ENCODE data around the gene SFI1.
"Not testable (repeated sequence)": the region's sequence is repeated elsewhere in the genome, so short reads cannot be mapped to it uniquely, and the experiment has no call there.

Gene SFI1

GRCh38 chr22:31585161-31585859 lies 89.0 kb downstream of the SFI1 start:
- no peak for TF ChIP-seq ZFX (IDR thresholded peaks at IDR 0.05)
- no peak for TF ChIP-seq CTCF (conservative IDR thresholded peaks at IDR 0.05)
- peak overlapping the region; percentile 33; the same call in 1 of the 2 replicates for H3K27ac ChIP-seq

GRCh38 chr22:31586137-31586920 lies 90.0 kb downstream of the SFI1 start:
- no peak for TF ChIP-seq ZFX (IDR thresholded peaks at IDR 0.05)
- TF ChIP-seq CTCF (conservative IDR thresholded peaks at IDR 0.05), result no peak
- H3K27ac ChIP-seq, result peak overlapping the region; percentile 33; the same call in 1 of the 2 replicates

- TF ChIP-seq CTCF (conservative IDR thresholded peaks at IDR 0.05) (no peak), ZFX (IDR thresholded peaks at IDR 0.05) (no peak)
- H3K27ac ChIP-seq, result no peak overlapping the region
Measured at GRCh38 chr22:31588970-31589675, 92.8 kb downstream of the SFI1 start.

GRCh38 chr22:31590161-31590560 lies 93.8 kb downstream of the SFI1 start:
- H3K27ac ChIP-seq, result not testable (repeated sequence)

- TF ChIP-seq ZFX (IDR thresholded peaks at IDR 0.05) (no peak), CTCF (conservative IDR thresholded peaks at IDR 0.05) (no peak)
- H3K27ac ChIP-seq, result no peak overlapping the region
Measured at GRCh38 chr22:31595271-31595670, 98.9 kb downstream of the SFI1 start.

- TF ChIP-seq ZFX (IDR thresholded peaks at IDR 0.05) (no peak), CTCF (conservative IDR thresholded peaks at IDR 0.05) (no peak)
- no peak overlapping the region for H3K27ac ChIP-seq
Measured at GRCh38 chr22:31602259-31602952, 106.1 kb downstream of the SFI1 start.

GRCh38 chr22:31603081-31603525 lies 106.8 kb downstream of the SFI1 start:
- no peak overlapping the region for H3K27ac ChIP-seq
- TF ChIP-seq CTCF (conservative IDR thresholded peaks at IDR 0.05) (no peak), ZFX (IDR thresholded peaks at IDR 0.05) (no peak)

All from C4-2B (cell line).